Psoas muscle (tissue), 8 donors: ENCODE data around the gene APBB2. TPM values are rescaled to one million over a fixed set of nuclear protein-coding genes. Genes with fewer than 3 reads are reported as not detected.
A peak's percentile ranks its signal among the peaks of the same experiment; 100 is the strongest.

Source experiments
- ATAC-seq, 4 donors: fragments of 200-7000 bp; cut with Tn5 transposase; one replicate each; pipeline ENCODE4 v1.9.1; 2020; ENCODE audit warnings: moderate library complexity in 3 of 4, mild to moderate bottlenecking in 2 of 4
- DNase-seq, 2 donors: peaks; one replicate each; pipeline ENCODE4 v3.0.0-alpha.2; 2020
- H3K27ac ChIP-seq: fragments of 200-600 bp; one replicate; pipeline ENCODE4 v1.8.0; 2022
- H3K27me3 ChIP-seq, 3 donors: fragments of 200-600 bp in 1 of 3; one replicate each; pipeline versions ENCODE4 v1.6.1 to v1.8.0; 2013 to 2022; ENCODE audit warnings: low read length in 2 of 3, mild to moderate bottlenecking in 2 of 3, moderate library complexity in 1 of 3; ENCODE audit not compliant: insufficient read depth in 3 of 3
- H3K36me3 ChIP-seq, 2 donors: fragments of 200-600 bp in 1 of 2; one replicate each; pipeline versions ENCODE4 v1.6.1 to v1.8.0; 2013 to 2022; ENCODE audit warnings: low read depth in 1 of 2, mild to moderate bottlenecking in 1 of 2, moderate library complexity in 1 of 2; ENCODE audit not compliant: insufficient read depth in 1 of 2
- H3K4me1 ChIP-seq: fragments of 200-600 bp; one replicate; pipeline ENCODE4 v1.8.0; 2022
- H3K4me3 ChIP-seq: fragments of 200-600 bp; one replicate; pipeline ENCODE4 v1.8.0; 2022; ENCODE audit warnings: mild to moderate bottlenecking
- H3K9me3 ChIP-seq: fragments of 200-600 bp; one replicate; pipeline ENCODE4 v1.8.0; 2022
- CTCF ChIP-seq: fragments of 200-600 bp; IDR thresholded peaks from one replicate; pipeline ENCODE4 v1.8.0; 2022; ENCODE audit warnings: antibody characterized with exemption
- WGBS, 3 donors: extraction: QIAGEN DNeasy Blood & Tissue Kit; methylation state at CpG; one replicate each; pipeline versions ENCODE4 v1.1.6 to v1.1.7; 2013; 5-methylcytosine and 5-hydroxymethylcytosine counted together
- intact Hi-C, 2 donors: fragments of 100-400 bp; cut with DNase I; formaldehyde crosslinking; loops; one replicate each; pipeline versions ENCODE4 v1.11.0 to v1.14.2; 2022
- polyA plus RNA-seq, 3 donors: library from polyadenylated mRNA; stranded (reverse); fragments of 200-250 nt; gene quantifications; one replicate each; pipeline ENCODE4 v1.2.3, GENCODE V29; 2013
- total RNA-seq, 4 donors: library from RNA; stranded (reverse); fragmentation: NEBNext Ultra II Directional in 2 of 4; extraction: Animal tissue kit (Norgen Biotek cat#: 25700) in 2 of 4; gene quantifications; one replicate each; pipeline versions ENCODE4 v1.2.1 to v1.2.4, GENCODE V29; 2021 to 2023
- donor health status: healthy with polysubstance abuse.
- donor health status: DM: no; HTN: no; CAD: no; lungs with moderate emphysema.
- donor health status: Bipolar disorder and iron deficiency.
- donor health status: healthy.
- donor health status: DM: yes; HTN: yes; CAD: no.
- donor health status: DM: no; HTN: no; CAD: no.
- donor health status: DM: no; HTN: no; CAD: no.
- donor health status: DM: yes; HTN: yes; CAD: no.

APBB2 gene
- total and polyA plus RNA-seq, 7 donors = 3.1 to 37.4 (median 11.3) TPM

GRCh38 chr4:40976343-40976742 lies 238.0 kb downstream of the APBB2 start:
- intact Hi-C loops = loop anchor here (5.0 kb wide), 2 partner anchors 49 to 236 kb away; partner anchors contain the start of gene APBB2 (in 1 of the 2)

GRCh38 chr4:40972722-40973121 lies 241.6 kb downstream of the APBB2 start:
- 94 to 97% (median 97%) methylated on average over 1 of the region's 1 CpG for WGBS, 3 donors
- Histone ChIP-seq H3K4me3 (no peak overlapping the region), H3K9me3 (no peaks in the 10 kb centered on the region), H3K4me1 (no peaks in the 10 kb centered on the region), H3K27me3 (no peaks in the 10 kb centered on the region), H3K27ac (no peak overlapping the region), H3K36me3 (no peaks in the 10 kb centered on the region)
- TF ChIP-seq CTCF = no peak
- DNase-seq (no peak), ATAC-seq (no peak)
- intact Hi-C loops = no loop called here

More at GRCh38 chr4:40976343-40976742, 238.0 kb downstream of the APBB2 start:
- Histone ChIP-seq H3K4me3 (no peak overlapping the region), H3K9me3 (no peaks in the 10 kb centered on the region), H3K4me1 (no peaks in the 10 kb centered on the region), H3K27me3 (no peaks in the 10 kb centered on the region), H3K36me3 (no peaks in the 10 kb centered on the region), H3K27ac (no peak overlapping the region)
- no peak for DNase-seq
- peak; percentile 64 for TF ChIP-seq CTCF
- ATAC-seq = peak in 2 of 4 donors; percentile 57 to 62

- Histone ChIP-seq H3K36me3 (no peaks in the 10 kb centered on the region), H3K4me1 (no peaks in the 10 kb centered on the region), H3K27ac (no peak overlapping the region), H3K4me3 (no peak overlapping the region), H3K27me3 (no peaks in the 10 kb centered on the region), H3K9me3 (no peaks in the 10 kb centered on the region)
- DNase-seq (no peak), ATAC-seq (no peak)
- WGBS, 3 donors = 78 to 86% (median 79%) methylated on average over 3 of the region's 3 CpGs
- no peak for TF ChIP-seq CTCF
- intact Hi-C loops = no loop called here
Measured at GRCh38 chr4:40971338-40971737, 243.0 kb downstream of the APBB2 start.

- Histone ChIP-seq H3K27ac (no peak overlapping the region), H3K36me3 (no peaks in the 10 kb centered on the region), H3K4me1 (no peaks in the 10 kb centered on the region), H3K4me3 (no peak overlapping the region), H3K9me3 (no peaks in the 10 kb centered on the region), H3K27me3 (no peaks in the 10 kb centered on the region)
- ATAC-seq (no peak), DNase-seq (no peak)
- intact Hi-C loops = no loop called here
- no peak for TF ChIP-seq CTCF
- 68 to 73% (median 72%) methylated on average over 2 of the region's 2 CpGs for WGBS, 3 donors
Measured at GRCh38 chr4:40969501-40969900, 244.8 kb downstream of the APBB2 start.

GRCh38 chr4:40967550-40967949 lies 246.8 kb downstream of the APBB2 start:
- no peaks in the 10 kb centered on the region for H3K36me3 ChIP-seq
- ATAC-seq (peak in 2 of 4 donors; percentile 43 to 73), DNase-seq (no peak)
- no peaks in the 10 kb centered on the region for H3K4me1 ChIP-seq
- no peak for TF ChIP-seq CTCF
- H3K9me3 ChIP-seq = no peaks in the 10 kb centered on the region
- H3K4me3 ChIP-seq = no peak overlapping the region
- no peak overlapping the region for H3K27ac ChIP-seq
- H3K27me3 ChIP-seq = no peaks in the 10 kb centered on the region
- intact Hi-C loops = no loop called here
- 37 to 59% (median 46%) methylated on average over 6 of the region's 6 CpGs for WGBS, 3 donors
